Upper lobe of left lung (tissue), 6 donors: ENCODE data around the gene ZCWPW1. TPM values are rescaled to one million over a fixed set of nuclear protein-coding genes. Genes with fewer than 3 reads are reported as not detected.

Source experiments
- ATAC-seq, 2 donors: fragments of 200-7000 bp; cut with Tn5 transposase; one replicate each; pipeline ENCODE4 v1.9.1; 2022; ENCODE audit warnings: mild to moderate bottlenecking in 2 of 2, moderate library complexity in 2 of 2; ENCODE audit not compliant: low FRiP score in 2 of 2
- DNase-seq, 2 donors: peaks; one replicate each; pipeline ENCODE4 v3.0.0-alpha.2; 2019 to 2020
- H3K27ac ChIP-seq, 4 donors: fragments of 200-600 bp; sonication (generic); one replicate each; pipeline ENCODE4 v1.5.1; 2016 to 2019
- H3K27me3 ChIP-seq, 4 donors: fragments of 200-600 bp; sonication (generic); one replicate each; pipeline ENCODE4 v1.5.1; 2017 to 2019
- H3K36me3 ChIP-seq, 4 donors: fragments of 200-600 bp; sonication (generic); one replicate each; pipeline ENCODE4 v1.5.1; 2016 to 2019
- H3K4me1 ChIP-seq, 4 donors: fragments of 200-600 bp; sonication (generic); one replicate each; pipeline ENCODE4 v1.5.1; 2018 to 2019
- H3K4me3 ChIP-seq, 4 donors: fragments of 200-600 bp; sonication (generic); one replicate each; pipeline ENCODE4 v1.5.1; 2017 to 2019; ENCODE audit warnings: mild to moderate bottlenecking in 2 of 4, moderate library complexity in 1 of 4
- H3K9me3 ChIP-seq, 4 donors: fragments of 200-600 bp; sonication (generic); one replicate each; pipeline ENCODE4 v1.5.1; 2018 to 2019
- EP300 ChIP-seq, 4 donors: sonication (generic); formaldehyde crosslinking; IDR thresholded peaks; one replicate each; pipeline ENCODE4 v1.5.1; 2017; ENCODE audit warnings: antibody characterized with exemption in 4 of 4, control low read depth in 2 of 4
- POLR2A ChIP-seq, 4 donors: fragments of 450-650 bp; IDR thresholded peaks; one replicate each; pipeline ENCODE4 v1.5.1; 2016 to 2017; ENCODE audit warnings: antibody characterized with exemption in 4 of 4, mild to moderate bottlenecking in 2 of 4
- POLR2AphosphoS5 ChIP-seq, 2 donors: sonication (generic); formaldehyde crosslinking; IDR thresholded peaks; one replicate each; pipeline ENCODE4 v1.5.1; 2017; ENCODE audit warnings: antibody characterized with exemption in 2 of 2
- WGBS, 2 donors: methylation state at CpG; one replicate each; pipeline ENCODE4 v1.1.5; 2017 to 2018; 5-methylcytosine and 5-hydroxymethylcytosine counted together
- total RNA-seq, 6 donors: library from RNA; depleted of rRNA in 4 of 6; stranded (reverse); fragments of >200 nt in 4 of 6; gene quantifications; one replicate each; pipeline versions ENCODE4 v1.1.0 to v1.2.1, GENCODE V29; 2016 to 2021
- TF ChIP-seq, protein P1 (sequence below), 6 experiments: fragments of 450-650 bp in 4 of 6; fragments of 200-600 bp in 2 of 6; sonication (generic) in 2 of 6; IDR thresholded peaks; one replicate each; pipeline ENCODE4 v1.5.1; 2016 to 2019; ENCODE audit warnings: antibody characterized with exemption in 6 of 6
- donor health status: DM: no; HTN: no; CAD: no; lungs with moderate emphysema.
- donor health status: DM: no; HTN: yes; CAD: no; lungs with severe emphysema.

The ZCWPW1 gene
- total RNA-seq, 6 donors from 2014 or later, result 3.8 to 6.3 (median 5.2) TPM

DNA sequence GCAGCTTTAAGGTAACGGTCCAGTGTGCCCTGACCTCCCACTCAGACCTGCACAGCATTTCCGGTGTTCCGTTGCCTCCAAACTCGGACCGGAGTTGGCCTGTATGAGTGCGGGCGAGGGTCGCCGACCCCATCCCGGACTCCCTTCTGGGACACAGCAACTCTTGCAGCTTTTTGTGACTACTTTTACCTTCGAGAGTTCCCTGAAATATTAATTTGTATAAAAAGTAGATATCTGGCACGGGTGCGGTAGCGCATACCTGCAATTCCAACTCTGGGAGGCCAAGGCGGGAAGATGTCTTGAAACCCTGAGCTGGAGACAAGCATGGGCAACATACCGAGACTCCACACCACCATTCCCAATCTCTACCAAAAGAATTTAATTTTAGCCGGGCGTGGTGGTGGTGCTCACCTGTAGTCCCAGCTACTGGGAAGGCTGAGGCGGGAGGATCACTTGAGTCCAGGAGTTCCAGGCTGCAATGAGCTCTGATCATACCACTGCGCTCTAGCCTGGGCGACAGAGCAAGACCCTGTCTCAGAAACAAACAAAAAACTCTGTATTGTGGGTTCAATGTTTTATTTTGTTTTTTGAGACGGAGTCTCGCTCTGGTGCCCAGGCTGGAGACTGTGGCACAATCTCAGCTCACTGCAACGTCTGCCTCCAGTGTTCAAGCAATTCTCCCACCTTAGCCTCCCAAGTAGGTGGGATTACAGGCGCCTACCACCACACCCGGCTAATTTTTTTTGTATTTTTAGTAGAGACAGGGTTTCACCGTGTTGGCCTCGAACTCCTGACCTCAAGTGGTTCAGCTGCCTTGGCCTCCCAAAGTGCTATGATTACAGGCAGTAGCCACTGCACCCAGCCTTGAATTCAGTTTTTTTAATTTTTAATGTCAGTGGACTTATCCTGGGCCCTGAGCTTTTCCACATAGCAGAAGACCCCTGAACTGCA, 8.9 kb upstream of the ZCWPW1 start:
- H3K4me3 ChIP-seq, result peak overlapping the region in 2 of 4 donors; percentile 75 to 97
- peaks cover 10 to 36% (median 18%) of the 10 kb centered on the region in 4 donors for H3K4me1 ChIP-seq
- H3K27me3 ChIP-seq, result no peaks in the 10 kb centered on the region
- peak overlapping the region; percentile 95 to 98 (median 98) for H3K27ac ChIP-seq
- ATAC-seq (no peak), DNase-seq (peak in 1 of 2 donors; percentile 82)
- H3K9me3 ChIP-seq, result no peaks in the 10 kb centered on the region
- WGBS, 2 donors, result 94 to 95% methylated on average over 28 of the region's 28 CpGs
- peaks cover 5 to 23% (median 21%) of the 10 kb centered on the region in 4 donors for H3K36me3 ChIP-seq
- TF ChIP-seq EP300 (IDR thresholded peaks at IDR 0.05) (no peak), POLR2AphosphoS5 (IDR thresholded peaks at IDR 0.05) (no peak)

DNA sequence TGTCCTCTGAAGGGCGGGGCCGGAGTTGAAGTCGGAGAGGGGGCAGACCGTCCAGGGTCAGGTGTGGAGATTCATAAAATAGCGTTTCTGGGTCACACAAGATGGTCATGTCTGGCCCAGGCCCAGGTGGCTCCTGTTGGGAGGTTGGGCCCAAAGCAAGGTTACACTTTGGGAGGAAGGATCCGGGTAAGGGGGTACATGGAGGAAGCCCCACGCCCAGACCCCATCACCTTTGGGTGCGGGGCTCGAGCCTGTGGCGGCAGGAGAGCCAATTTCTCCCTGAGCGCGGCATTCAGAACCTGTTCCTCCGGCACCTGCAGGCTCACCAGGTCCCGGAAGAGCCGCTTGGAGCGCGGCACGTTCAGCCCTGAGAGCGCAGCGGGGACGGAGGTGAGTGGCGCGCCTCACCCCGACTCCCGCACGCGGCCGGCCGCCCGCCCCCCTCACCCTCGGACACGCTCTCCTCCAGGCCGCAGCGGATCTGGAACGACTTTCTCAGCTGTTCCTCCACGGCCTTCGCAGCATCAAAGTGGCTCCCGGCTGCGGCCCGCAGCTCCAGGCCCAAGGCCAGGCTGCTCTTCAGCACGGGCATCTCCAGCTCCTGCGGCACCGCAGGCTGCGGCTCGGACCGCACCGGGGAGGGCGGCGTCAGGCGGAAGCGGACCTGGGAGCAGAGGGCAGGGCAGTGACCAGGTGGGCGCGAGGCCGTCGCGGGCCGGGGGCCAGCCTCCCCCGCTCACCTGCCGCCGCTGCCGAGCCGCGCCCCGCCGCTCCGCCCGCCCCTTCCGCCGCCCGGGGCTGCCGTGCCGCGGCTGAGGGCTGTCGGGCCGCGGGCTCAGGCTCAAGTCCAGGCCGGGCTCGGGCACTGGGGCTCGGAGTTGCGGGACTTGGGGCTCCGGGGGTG, 7.2 kb upstream of the ZCWPW1 start:
- WGBS, 2 donors, result 3 to 9% methylated on average over 18 to 48 of the region's 81 CpGs
- Histone ChIP-seq H3K27ac (peak overlapping the region; percentile 95 to 98 (median 98)), H3K4me1 (peaks cover 25 to 54% (median 35%) of the 10 kb centered on the region in 4 donors), H3K4me3 (peak overlapping the region; percentile 75 to 97 (median 90)), H3K36me3 (peaks cover 5 to 32% (median 26%) of the 10 kb centered on the region in 4 donors), H3K9me3 (no peaks in the 10 kb centered on the region), H3K27me3 (no peaks in the 10 kb centered on the region)
- TF ChIP-seq POLR2AphosphoS5 (IDR thresholded peaks at IDR 0.05), result peak in 1 of 2 donors; percentile 6
- no peak for TF ChIP-seq EP300 (IDR thresholded peaks at IDR 0.05)
- TF ChIP-seq POLR2A (IDR thresholded peaks at IDR 0.05), result peak in 2 of 4 donors; percentile 15 to 16
- TF ChIP-seq, protein P1, sequence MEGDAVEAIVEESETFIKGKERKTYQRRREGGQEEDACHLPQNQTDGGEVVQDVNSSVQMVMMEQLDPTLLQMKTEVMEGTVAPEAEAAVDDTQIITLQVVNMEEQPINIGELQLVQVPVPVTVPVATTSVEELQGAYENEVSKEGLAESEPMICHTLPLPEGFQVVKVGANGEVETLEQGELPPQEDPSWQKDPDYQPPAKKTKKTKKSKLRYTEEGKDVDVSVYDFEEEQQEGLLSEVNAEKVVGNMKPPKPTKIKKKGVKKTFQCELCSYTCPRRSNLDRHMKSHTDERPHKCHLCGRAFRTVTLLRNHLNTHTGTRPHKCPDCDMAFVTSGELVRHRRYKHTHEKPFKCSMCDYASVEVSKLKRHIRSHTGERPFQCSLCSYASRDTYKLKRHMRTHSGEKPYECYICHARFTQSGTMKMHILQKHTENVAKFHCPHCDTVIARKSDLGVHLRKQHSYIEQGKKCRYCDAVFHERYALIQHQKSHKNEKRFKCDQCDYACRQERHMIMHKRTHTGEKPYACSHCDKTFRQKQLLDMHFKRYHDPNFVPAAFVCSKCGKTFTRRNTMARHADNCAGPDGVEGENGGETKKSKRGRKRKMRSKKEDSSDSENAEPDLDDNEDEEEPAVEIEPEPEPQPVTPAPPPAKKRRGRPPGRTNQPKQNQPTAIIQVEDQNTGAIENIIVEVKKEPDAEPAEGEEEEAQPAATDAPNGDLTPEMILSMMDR (IDR thresholded peaks at IDR 0.05), result peak in 1 of 6 experiments; percentile 9
- DNase-seq (peak; percentile 45 to 93), ATAC-seq (peak; percentile 12 to 64)

DNA sequence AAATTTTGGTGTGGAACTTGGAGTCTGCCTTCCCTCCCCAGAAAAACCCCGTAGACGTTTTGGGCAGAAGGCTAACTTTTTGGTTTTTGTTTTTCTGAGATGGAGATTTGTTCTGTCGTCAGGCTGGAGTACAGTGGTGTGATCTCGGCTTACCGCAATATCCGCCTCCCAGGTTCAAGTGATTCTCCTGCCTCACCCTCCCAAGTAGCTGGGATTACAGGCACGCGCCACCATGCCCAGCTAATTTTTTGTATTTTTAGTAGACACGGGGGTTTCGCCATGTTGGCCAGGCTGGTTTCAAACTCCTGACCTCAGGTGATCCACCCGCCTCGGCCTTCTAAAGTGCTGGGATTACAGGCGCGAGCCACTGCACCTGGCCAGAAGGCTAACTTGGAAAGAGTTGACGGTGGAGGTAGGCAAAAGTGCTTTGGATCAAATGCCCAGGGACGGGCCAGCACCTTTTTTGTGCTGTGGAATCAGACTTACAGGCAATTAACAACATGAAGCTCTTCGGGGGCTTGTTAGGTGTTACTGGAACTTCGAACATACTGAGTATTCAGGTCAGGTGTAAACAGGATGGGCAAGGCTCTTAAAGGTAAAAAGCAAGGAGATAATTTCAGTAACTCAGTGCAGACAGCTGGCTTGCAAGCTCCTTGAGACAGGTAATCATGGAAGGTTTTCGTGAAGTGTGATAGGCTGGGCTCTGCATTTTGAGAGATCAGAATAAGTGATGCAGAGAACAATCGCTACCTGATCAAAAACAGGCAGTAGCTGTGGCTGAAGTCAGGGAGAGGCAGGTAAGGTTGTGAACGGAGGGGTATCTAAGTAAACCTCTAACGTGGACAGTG, 6.0 kb upstream of the ZCWPW1 start:
- WGBS, 2 donors, result 82 to 83% methylated on average over 22 of the region's 22 CpGs
- ATAC-seq (no peak), DNase-seq (no peak)
- peaks cover 28 to 60% (median 39%) of the 10 kb centered on the region in 4 donors for H3K4me1 ChIP-seq
- peaks cover 5 to 32% (median 26%) of the 10 kb centered on the region in 4 donors for H3K36me3 ChIP-seq
- peak overlapping the region in 3 of 4 donors; percentile 75 to 97 (median 89) for H3K4me3 ChIP-seq
- no peaks in the 10 kb centered on the region for H3K27me3 ChIP-seq
- H3K9me3 ChIP-seq, result no peaks in the 10 kb centered on the region
- peak overlapping the region in 3 of 4 donors; percentile 95 to 98 (median 98) for H3K27ac ChIP-seq
- TF ChIP-seq, protein P1 (IDR thresholded peaks at IDR 0.05), result no peak
- no peak for TF ChIP-seq POLR2AphosphoS5 (IDR thresholded peaks at IDR 0.05)
- no peak for TF ChIP-seq EP300 (IDR thresholded peaks at IDR 0.05)
- TF ChIP-seq POLR2A (IDR thresholded peaks at IDR 0.05), result no peak

DNA sequence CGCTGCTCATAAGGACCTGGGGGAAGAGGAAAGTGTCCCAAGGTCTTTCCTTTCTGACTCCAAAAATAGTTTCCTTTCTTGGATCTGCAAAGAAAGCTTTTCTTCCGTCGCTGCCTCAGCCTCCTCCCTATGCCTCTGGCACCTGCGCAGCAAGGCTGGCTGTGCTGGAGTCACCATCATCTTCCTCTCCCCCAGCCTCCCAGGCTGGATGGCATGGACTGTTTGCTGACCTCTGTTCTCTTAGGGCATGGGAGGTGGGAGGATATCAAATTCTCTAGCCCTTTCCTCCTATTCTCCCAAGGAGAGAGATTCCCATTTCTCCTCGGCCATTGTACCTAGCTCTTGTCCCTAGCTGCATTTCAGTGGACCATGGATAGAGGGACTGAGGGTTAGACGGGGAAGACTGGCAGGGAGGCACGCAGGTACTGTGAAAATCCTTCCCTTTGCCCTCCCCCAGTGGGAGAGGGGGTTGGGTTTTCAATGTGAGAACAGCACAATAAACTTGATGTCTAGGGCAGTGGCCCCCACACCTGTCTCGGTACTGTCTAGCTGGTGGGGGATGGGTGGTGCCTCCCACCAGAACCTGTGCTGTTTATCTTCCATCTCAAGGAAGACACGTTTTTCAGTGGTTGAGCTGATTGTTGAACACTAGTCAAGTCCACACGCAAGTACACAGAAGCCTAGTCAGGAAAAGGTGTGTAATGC, 5.2 kb upstream of the ZCWPW1 start:
- peaks cover 28 to 60% (median 39%) of the 10 kb centered on the region in 4 donors for H3K4me1 ChIP-seq
- ATAC-seq (no peak), DNase-seq (no peak)
- no peak overlapping the region for H3K4me3 ChIP-seq
- peaks cover 0 to 6% (median 0%) of the 10 kb centered on the region in 4 donors for H3K9me3 ChIP-seq
- 78 to 79% methylated on average over 10 of the region's 10 CpGs for WGBS, 2 donors
- no peaks in the 10 kb centered on the region for H3K27me3 ChIP-seq
- H3K36me3 ChIP-seq, result peaks cover 5 to 32% (median 26%) of the 10 kb centered on the region in 4 donors
- no peak for TF ChIP-seq POLR2A (IDR thresholded peaks at IDR 0.05)
- no peak for TF ChIP-seq POLR2AphosphoS5 (IDR thresholded peaks at IDR 0.05)
- TF ChIP-seq, protein P1 (IDR thresholded peaks at IDR 0.05), result no peak
- no peak for TF ChIP-seq EP300 (IDR thresholded peaks at IDR 0.05)
- no peak overlapping the region for H3K27ac ChIP-seq
